HepG2 (cell line): ENCODE data around the gene LPXN. TPM values are rescaled to one million over a fixed set of nuclear protein-coding genes. Genes with fewer than 3 reads are reported as not detected.

ENCODE experiments used
- ATAC-seq: fragments of 200-7000 bp; cut with Tn5 transposase; 3 replicates; pipeline ENCODE4 v1.9.1; 2020; ENCODE audit warnings: mild to moderate bottlenecking, moderate library complexity
- BruUV-seq: library from RNA; stranded (reverse); fragments of 400-500 nt; replicated peaks from 2 replicates; lab custom pipeline; 2021; lab: Mats Ljungman, UMichigan
- CTCF ChIA-PET: fragments of 300-600 bp; formaldehyde crosslinking; extraction: SDS; loops from one replicate; lab custom pipeline; 2021; ENCODE audit warnings: low total read pairs, inconsistent platforms, low intra/inter-chr PET ratio; lab: Yijun Ruan, JAX
- POLR2A ChIA-PET: fragments of 350-600 bp; sonication (Branson Sonifier 250); formaldehyde crosslinking; loops from one replicate; lab custom pipeline; 2020; ENCODE audit warnings: antibody characterized with exemption, inconsistent platforms; lab: Yijun Ruan, JAX
- DNase-seq: peaks from one replicate; pipeline ENCODE4 v3.0.0-alpha.2; 2015; ENCODE audit warnings: low spot score
- FAIRE-seq: peaks from 3 replicates; lab custom pipeline; 2011; peaks lifted over from hg19 to GRCh38; lab: Jason Lieb, UNC
- H2AFZ ChIP-seq: one replicate; pipeline ENCODE4 v1.6.1; 2011; ENCODE audit warnings: low read length, inconsistent platforms
- H3K27ac ChIP-seq: fragments of 300-600 bp; 3 replicates; pipeline ENCODE4 v1.8.0; 2011; ENCODE audit warnings: mixed run types, mild to moderate bottlenecking, mixed read lengths, low read length, inconsistent platforms; ENCODE audit not compliant: insufficient read depth; ENCODE audit errors: extremely low read length
- H3K27me3 ChIP-seq, 2 experiments: fragments of 200-600 bp in 1 of 2; 2 replicates in 1 of 2; 3 replicates in 1 of 2; pipeline versions ENCODE4 v1.6.0 to v1.8.0; 2011; ENCODE audit warnings: low read length in 2 of 2, mild to moderate bottlenecking in 2 of 2, moderate library complexity in 2 of 2, inconsistent platforms in 1 of 2; ENCODE audit not compliant: insufficient read depth in 2 of 2, control insufficient read depth in 1 of 2
- H3K36me3 ChIP-seq, 2 experiments: fragments of 200-600 bp in 1 of 2; replicated peaks in 1 of 2; 2 replicates in 1 of 2; 3 replicates in 1 of 2; pipeline versions ENCODE4 v1.5.1 to v1.8.0; 2011; ENCODE audit warnings: low read length in 2 of 2, inconsistent platforms in 1 of 2; ENCODE audit not compliant: insufficient read depth in 2 of 2, control insufficient read depth in 1 of 2
- H3K4me1 ChIP-seq: 2 replicates; pipeline ENCODE4 v1.5.1; 2012; ENCODE audit warnings: low read length, inconsistent platforms; ENCODE audit not compliant: insufficient read depth
- H3K4me2 ChIP-seq: 2 replicates; pipeline ENCODE4 v1.6.0; 2011; ENCODE audit warnings: low read depth, low read length, inconsistent platforms
- H3K4me3 ChIP-seq, 3 experiments: fragments of 200-600 bp in 1 of 3; sonication (generic), shearing (Covaris generic) in 1 of 3; replicated peaks in 1 of 3; 2 replicates each; pipeline ENCODE4 v1.5.1; 2011 to 2016; ENCODE audit warnings: low read length in 3 of 3, inconsistent platforms in 2 of 3, low read depth in 2 of 3, mild to moderate bottlenecking in 2 of 3, control low read depth in 1 of 3, mixed read lengths in 1 of 3; ENCODE audit not compliant: insufficient read depth in 1 of 3
- H3K79me2 ChIP-seq: one replicate; pipeline ENCODE4 v1.6.1; 2011; ENCODE audit warnings: low read length, inconsistent platforms; ENCODE audit not compliant: insufficient read depth
- H3K9ac ChIP-seq: 2 replicates; pipeline ENCODE4 v1.6.0; 2011; ENCODE audit warnings: mild to moderate bottlenecking, low read depth, low read length, inconsistent platforms; ENCODE audit not compliant: insufficient read depth
- H3K9me3 ChIP-seq: 2 replicates; pipeline ENCODE4 v1.5.1; 2012; ENCODE audit warnings: mild to moderate bottlenecking, low read length
- H4K20me1 ChIP-seq: 2 replicates; pipeline ENCODE4 v1.6.0; 2011; ENCODE audit warnings: inconsistent platforms, mild to moderate bottlenecking, low read length, moderate library complexity; ENCODE audit not compliant: insufficient read depth
- CREM ChIP-seq, 2 experiments: sonication (generic) in 1 of 2; formaldehyde crosslinking in 1 of 2; IDR thresholded peaks; 2 replicates each; pipeline versions ENCODE4 v1.4.0 to v1.6.1; 2016 to 2020; ENCODE audit warnings: antibody characterized with exemption in 1 of 2, mild to moderate bottlenecking in 1 of 2, missing genetic modification reagents in 1 of 2
- KAT8 ChIP-seq: IDR thresholded peaks from 2 replicates; pipeline ENCODE4 v1.6.1; 2016; ENCODE audit warnings: missing genetic modification reagents, missing compliant biosample characterization
- MAX ChIP-seq: IDR thresholded peaks from 2 replicates; pipeline ENCODE4 v1.6.1; 2012; ENCODE audit warnings: inconsistent platforms
- PAF1 ChIP-seq: IDR thresholded peaks from 2 replicates; pipeline ENCODE4 v1.6.1; 2016; ENCODE audit warnings: missing genetic modification reagents, missing compliant biosample characterization
- PITX1 ChIP-seq: sonication (generic); formaldehyde crosslinking; IDR thresholded peaks from 2 replicates; pipeline ENCODE4 v1.5.1; 2020; ENCODE audit warnings: mild to moderate bottlenecking, missing genetic modification reagents
- RAD21 ChIP-seq: fragments of 450-650 bp; formaldehyde crosslinking; IDR thresholded peaks from 2 replicates; pipeline ENCODE4 v1.5.0; 2020; ENCODE audit warnings: mild to moderate bottlenecking
- ZNF230 ChIP-seq: sonication (generic); formaldehyde crosslinking; IDR thresholded peaks from 2 replicates; pipeline ENCODE4 v1.4.0; 2020; ENCODE audit warnings: mild to moderate bottlenecking, missing genetic modification reagents
- ZNF644 ChIP-seq: IDR thresholded peaks from 2 replicates; pipeline ENCODE4 v1.6.1; 2016; ENCODE audit warnings: low read depth
- WGBS: methylation state at CpG from one replicate; pipeline ENCODE4 v1.1.6; 2017; ENCODE audit warnings: low lambda C conversion rate; 5-methylcytosine and 5-hydroxymethylcytosine counted together
- in situ Hi-C: cut with HindIII; loops from 2 replicates; pipeline ENCODE4 v1.10.0; 2017; ENCODE audit warnings: low pct_unique_long_range_greater_than_20kb; ENCODE audit not compliant: extremely low pct_ligation_motif_present
- intact Hi-C: fragments of 100-400 bp; cut with micrococcal nuclease; formaldehyde crosslinking; loops from one replicate; pipeline ENCODE4 v1.10.0; 2022; ENCODE audit not compliant: unreplicated experiment
- polyA plus RNA-seq, 8 experiments: library from polyadenylated mRNA; depleted of rRNA in 3 of 8; stranded (reverse) in 7 of 8; unstranded in 1 of 8; fragments of >200 nt; fragmentation: Illumina TruSeq in 4 of 8; extraction: Trizol in 4 of 8; gene quantifications; 2 replicates each; pipeline versions ENCODE4 v1.2.1 to v1.2.3, GENCODE V29; 2011 to 2016; ENCODE audit warnings: low read depth in 4 of 8, missing spikeins in 1 of 8, mixed read lengths in 1 of 8; ENCODE audit not compliant: insufficient read depth in 1 of 8
- total RNA-seq, 5 experiments: library from RNA; depleted of rRNA; stranded (reverse); fragments of >200 nt; fragmentation: Illumina TruSeq; extraction: Trizol; gene quantifications; 2 replicates each; pipeline ENCODE4 v1.2.3, GENCODE V29; 2016; ENCODE audit warnings: low read depth in 1 of 5
- TF ChIP-seq, protein P1 (sequence below): sonication (generic); formaldehyde crosslinking; IDR thresholded peaks from 2 replicates; pipeline ENCODE4 v1.5.0; 2020; ENCODE audit warnings: mild to moderate bottlenecking, missing genetic modification reagents, borderline replicate concordance
- TF ChIP-seq, protein P2 (sequence below): sonication (generic); formaldehyde crosslinking; conservative IDR thresholded peaks from 2 replicates; pipeline ENCODE4 v1.4.0; 2020; ENCODE audit warnings: missing genetic modification reagents
- TF ChIP-seq, protein P3 (sequence below): sonication (generic); formaldehyde crosslinking; IDR thresholded peaks from 2 replicates; pipeline ENCODE4 v1.5.0; 2020; ENCODE audit warnings: missing genetic modification reagents

LPXN gene
- total and polyA plus RNA-seq, 2 of the 13 experiments (the other 11 are each of a cell fraction or from before 2014, with no cell fraction given), result 1.7 to 3.5 TPM

GRCh38 chr11:58508005-58508404, 67.7 kb downstream of the LPXN start, which contains the start of gene OR5B21:
OR5B21 (minus strand) TSS chr11:58508105; CDS start chr11:58508105, 0 bp downstream.
- no peak within 1 kb of the TSS for H3K4me2 ChIP-seq
- intact Hi-C loops, result loop anchor here (10.0 kb wide), 1 partner anchor 673 kb away; no protein-coding TSS in a partner anchor
- 7% methylated on average over 1 of the region's 1 CpG for WGBS
- H3K4me1 ChIP-seq, result peaks cover 12% of the 10 kb centered on the region
- ChIA-PET POLR2A (no interaction called here), CTCF (no interaction called here)
- no peak within 1 kb of the TSS for H3K27ac ChIP-seq
- ATAC-seq, result no peak
- no peak within 1 kb of the TSS for H3K9ac ChIP-seq
- no peak within 1 kb of the TSS for H3K4me3 ChIP-seq
- no peaks in the 10 kb centered on the region for H4K20me1 ChIP-seq
- no peaks in the 10 kb centered on the region for H3K79me2 ChIP-seq
- no peak for DNase-seq
- TF ChIP-seq ZNF644 (CRISPR knock-in tag) (no peak), ZNF230 (CRISPR knock-in tag) (no peak), CREM (IDR thresholded peaks at IDR 0.05) (no peak), CREM (CRISPR knock-in tag; IDR thresholded peaks at IDR 0.05) (no peak), KAT8 (CRISPR knock-in tag) (no peak), PITX1 (no peak), RAD21 (no peak), PAF1 (CRISPR knock-in tag) (no peak), MAX (no peak)
- TF ChIP-seq, protein P1, sequence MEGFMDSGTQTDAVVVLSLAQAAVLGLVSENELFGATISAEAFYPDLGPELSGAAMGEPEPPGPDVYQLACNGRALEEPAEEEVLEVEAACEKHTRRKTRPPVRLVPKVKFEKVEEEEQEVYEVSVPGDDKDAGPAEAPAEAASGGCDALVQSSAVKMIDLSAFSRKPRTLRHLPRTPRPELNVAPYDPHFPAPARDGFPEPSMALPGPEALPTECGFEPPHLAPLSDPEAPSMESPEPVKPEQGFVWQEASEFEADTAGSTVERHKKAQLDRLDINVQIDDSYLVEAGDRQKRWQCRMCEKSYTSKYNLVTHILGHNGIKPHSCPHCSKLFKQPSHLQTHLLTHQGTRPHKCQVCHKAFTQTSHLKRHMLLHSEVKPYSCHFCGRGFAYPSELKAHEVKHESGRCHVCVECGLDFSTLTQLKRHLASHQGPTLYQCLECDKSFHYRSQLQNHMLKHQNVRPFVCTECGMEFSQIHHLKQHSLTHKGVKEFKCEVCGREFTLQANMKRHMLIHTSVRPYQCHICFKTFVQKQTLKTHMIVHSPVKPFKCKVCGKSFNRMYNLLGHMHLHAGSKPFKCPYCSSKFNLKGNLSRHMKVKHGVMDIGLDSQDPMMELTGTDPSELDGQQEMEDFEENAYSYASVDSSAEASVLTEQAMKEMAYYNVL, result no peak
- TF ChIP-seq, protein P2, sequence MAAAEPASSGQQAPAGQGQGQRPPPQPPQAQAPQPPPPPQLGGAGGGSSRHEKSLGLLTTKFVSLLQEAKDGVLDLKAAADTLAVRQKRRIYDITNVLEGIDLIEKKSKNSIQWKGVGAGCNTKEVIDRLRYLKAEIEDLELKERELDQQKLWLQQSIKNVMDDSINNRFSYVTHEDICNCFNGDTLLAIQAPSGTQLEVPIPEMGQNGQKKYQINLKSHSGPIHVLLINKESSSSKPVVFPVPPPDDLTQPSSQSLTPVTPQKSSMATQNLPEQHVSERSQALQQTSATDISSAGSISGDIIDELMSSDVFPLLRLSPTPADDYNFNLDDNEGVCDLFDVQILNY (CRISPR knock-in tag), result no peak
- TF ChIP-seq, protein P3, sequence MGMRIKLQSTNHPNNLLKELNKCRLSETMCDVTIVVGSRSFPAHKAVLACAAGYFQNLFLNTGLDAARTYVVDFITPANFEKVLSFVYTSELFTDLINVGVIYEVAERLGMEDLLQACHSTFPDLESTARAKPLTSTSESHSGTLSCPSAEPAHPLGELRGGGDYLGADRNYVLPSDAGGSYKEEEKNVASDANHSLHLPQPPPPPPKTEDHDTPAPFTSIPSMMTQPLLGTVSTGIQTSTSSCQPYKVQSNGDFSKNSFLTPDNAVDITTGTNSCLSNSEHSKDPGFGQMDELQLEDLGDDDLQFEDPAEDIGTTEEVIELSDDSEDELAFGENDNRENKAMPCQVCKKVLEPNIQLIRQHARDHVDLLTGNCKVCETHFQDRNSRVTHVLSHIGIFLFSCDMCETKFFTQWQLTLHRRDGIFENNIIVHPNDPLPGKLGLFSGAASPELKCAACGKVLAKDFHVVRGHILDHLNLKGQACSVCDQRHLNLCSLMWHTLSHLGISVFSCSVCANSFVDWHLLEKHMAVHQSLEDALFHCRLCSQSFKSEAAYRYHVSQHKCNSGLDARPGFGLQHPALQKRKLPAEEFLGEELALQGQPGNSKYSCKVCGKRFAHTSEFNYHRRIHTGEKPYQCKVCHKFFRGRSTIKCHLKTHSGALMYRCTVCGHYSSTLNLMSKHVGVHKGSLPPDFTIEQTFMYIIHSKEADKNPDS (CRISPR knock-in tag), result no peak
- no peaks in the 10 kb centered on the region for H3K9me3 ChIP-seq
- no peak for FAIRE-seq
- no TSS peak for BruUV-seq
- in situ Hi-C loops, result loop anchor here (25.0 kb wide), 3 partner anchors 96 to 846 kb away; partner anchors contain the start of genes CLP1, OR5B3 and ZDHHC5
- no peaks in the 10 kb centered on the region for H3K27me3 ChIP-seq
- no peak within 1 kb of the TSS for H2AFZ ChIP-seq
- H3K36me3 ChIP-seq, result no peaks in the 10 kb centered on the region
